ENCODE data around the gene SDK1.

SDK1 gene

DNA sequence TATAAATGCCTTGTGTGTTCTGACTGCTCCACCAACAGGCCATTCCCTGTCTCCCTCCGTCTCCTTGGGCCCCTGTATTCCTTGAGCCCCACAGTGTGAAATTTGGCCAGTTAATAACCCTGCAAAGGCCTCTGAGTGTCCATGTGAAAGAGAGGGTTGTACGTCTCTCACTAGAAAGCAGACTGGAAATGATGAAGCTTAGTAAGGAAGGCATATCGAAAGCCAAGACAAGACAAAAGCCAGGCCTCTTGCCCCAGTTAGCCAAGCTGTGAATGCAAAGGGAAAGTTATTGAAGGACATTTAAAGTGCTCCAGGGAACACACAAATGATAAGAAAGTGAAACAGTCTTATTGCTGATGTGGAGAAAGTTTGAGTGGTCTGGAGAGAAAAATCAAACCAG is 680.2 kb downstream of the SDK1 start:
- no peak for DNase-seq (ENCODE audit: low spot score)

DNA sequence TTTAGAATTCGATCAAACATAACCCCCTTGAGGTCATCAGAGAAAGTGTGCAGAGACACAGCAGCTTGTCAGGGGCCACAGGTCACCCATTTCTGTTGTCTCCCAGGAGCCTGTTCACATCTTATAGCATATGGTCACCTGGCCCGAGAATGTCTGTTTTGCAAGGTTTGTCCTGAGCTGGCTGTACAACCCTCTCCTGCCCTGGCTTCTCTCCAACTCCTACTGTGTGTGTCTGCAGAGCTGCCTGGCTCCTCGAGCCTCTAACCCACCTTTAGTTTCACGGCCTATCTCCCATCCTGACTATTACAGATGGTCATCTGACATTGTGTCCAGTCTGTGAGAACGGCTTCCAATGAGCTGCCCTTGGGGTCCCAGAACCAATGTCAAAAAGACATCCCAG is 683.4 kb downstream of the SDK1 start:
- no peak for DNase-seq (ENCODE audit: low spot score)

DNA sequence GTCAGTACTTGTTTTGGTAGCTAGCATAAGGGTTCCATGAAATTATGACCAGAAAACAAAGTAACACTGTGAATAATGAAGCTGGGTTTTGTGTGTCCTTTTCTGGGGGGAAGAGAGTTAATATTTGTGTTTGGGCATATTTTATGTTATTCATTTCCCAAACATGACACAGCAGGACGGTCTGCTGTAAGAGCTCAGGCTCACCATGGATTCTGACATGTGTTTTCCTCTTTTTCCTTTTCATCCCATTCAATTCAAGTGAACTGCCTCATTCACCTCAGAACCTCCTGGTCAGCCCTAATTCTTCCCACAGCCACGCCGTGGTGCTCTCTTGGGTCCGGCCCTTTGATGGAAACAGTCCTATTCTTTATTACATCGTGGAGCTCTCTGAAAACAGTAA is 685.9 kb downstream of the SDK1 start:
- DNase-seq (ENCODE audit: low spot score): no peak

DNA sequence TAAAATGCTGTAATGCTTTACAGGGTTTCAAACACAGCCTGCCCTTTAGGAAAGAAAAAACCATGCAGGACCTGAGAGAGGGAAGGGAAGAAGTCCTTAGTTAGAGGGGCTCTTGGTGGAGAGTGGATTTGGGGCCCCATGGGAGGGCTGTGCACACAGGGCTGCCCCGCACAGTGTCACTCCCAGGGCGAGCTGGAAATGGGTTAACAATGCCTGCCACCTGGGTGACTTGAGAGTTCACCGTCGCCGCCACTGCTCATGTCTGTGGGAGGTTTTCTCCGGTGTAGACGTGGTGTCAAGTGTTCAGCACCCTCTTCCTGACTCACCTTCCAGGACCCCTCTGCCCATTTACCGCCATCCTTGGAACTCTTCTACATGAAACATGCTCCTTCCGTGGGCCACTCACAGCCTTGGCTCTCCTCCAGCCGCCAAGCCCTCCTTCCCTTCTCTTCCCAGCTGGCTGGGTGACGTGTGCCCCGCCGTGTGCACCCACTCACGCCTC is 686.4 kb downstream of the SDK1 start:
- DNase-seq (ENCODE audit: low spot score): no peak

DNA sequence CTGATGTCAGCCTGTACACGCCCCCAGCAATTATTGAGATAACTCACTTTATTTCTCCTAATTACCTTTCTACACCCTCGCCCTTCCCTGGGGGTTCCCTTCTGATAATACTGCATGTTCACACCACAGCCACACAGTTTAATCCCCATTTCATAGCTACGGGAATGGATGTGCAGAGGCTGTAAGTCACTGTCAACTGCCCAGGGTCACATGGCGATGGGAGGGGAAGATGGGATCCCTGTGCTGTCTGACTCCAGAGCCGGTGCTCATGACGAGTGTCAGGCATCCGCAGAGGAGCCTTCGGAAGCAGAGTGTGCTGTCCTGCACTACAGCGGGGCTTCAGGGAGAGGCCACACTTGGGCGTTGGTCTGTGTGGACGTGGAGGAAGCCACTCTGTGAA is 688.7 kb downstream of the SDK1 start:
- DNase-seq (ENCODE audit: low spot score): no peak

DNA sequence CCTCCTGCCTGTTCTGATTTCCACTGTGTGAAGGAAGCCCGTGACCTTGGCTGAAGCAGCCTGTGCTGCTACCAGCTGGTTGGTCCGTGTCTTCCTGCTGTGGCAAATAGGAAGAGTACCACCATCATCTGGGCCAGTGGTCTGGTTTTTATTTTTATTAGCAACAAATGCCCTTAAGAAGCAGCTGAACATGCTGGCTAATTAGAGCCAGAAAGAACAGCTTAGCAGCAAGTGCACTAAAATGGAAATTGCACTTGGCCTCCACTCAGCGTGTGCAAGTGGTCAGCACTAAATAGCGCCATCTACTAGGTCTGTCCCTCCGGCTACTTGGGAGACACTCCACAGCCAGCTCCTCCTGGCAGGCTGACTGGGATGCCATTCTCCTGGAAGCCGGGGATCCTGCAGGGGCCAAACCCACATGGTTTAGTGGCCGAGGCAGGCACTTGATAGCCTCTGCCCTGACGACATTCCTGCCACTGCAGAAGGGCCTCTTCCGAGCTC is 690.7 kb downstream of the SDK1 start:
- no peak for DNase-seq (ENCODE audit: low spot score)

DNA sequence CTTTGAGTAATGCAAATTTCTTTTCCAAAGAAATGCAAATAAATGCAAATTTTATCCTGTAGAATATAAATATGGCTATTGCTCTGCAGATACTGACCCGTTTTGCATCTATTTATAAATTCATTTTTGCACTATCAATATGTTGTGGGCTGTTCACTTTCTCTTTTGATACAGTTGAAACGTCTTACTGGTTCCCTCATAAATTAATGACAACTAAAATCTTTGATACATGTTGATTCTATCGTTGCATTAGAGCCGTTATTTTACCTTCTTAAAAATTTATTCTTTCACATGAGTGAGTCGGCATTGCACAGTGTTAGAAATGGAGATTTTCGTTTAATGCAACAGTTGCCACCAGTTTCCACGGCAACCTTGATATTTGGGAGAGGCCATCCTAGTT is 691.8 kb downstream of the SDK1 start:
- DNase-seq (ENCODE audit: low spot score): no peak

DNA sequence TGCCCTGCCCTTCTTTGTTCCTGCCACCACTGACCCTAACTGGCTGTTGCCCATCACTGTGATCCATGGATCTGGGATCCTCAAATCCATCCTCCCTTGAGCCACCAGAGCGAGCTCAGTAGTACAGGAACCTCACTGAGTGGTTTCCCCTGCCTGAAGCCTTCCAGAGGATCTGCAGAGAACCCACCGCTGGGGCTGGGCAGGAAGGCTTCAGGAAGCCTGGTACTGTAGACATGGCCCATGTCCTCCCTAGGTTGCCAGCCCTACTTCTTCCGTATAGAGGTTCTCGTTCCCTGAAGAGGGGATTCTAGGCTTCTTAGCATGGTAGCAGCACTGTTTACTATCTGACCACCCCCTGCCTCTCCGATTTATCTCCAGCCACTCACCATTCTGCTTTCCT is 693.7 kb downstream of the SDK1 start:
- no peak for DNase-seq (ENCODE audit: low spot score)

DNA sequence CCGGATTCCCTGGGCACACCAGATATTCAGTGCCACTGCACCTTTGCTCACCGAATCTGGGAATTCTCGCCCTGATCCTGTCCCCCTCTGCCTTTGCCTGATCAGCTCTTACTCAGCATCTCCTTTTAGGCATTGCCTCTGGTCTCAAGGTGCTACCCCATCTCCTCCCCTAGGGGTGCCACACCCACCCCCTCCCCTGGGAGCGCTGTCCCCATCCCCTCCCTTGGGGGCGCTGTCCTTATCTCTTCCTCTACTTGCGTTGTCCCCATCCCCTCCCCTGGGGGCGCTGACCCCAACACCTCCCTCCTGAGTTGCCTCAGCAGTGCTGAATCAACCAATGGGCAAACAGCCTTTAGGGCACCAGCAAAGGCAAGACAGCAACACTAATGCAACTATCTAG is 694.1 kb downstream of the SDK1 start:
- DNase-seq (ENCODE audit: low spot score): no peak

DNA sequence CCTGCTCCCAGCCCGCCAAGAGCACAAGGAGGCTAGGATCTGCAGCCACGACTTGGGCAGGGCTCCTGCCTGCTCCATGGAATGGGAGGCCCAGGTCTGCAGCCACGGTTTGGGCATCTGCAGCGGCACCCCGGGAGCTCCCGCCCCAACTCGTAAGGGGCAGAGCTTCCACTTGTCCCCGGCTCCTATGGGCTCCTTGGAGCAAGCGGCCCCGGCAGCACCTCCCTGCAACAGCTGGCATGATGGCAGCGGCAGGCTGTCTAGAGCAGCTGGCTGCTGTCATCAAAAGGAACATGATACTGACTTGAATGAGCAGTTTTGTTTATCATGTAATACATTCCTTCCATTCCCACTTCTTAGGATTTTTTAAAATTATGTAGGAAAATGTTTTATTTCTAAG is 697.0 kb downstream of the SDK1 start:
- no peak for DNase-seq (ENCODE audit: low spot score)

DNA sequence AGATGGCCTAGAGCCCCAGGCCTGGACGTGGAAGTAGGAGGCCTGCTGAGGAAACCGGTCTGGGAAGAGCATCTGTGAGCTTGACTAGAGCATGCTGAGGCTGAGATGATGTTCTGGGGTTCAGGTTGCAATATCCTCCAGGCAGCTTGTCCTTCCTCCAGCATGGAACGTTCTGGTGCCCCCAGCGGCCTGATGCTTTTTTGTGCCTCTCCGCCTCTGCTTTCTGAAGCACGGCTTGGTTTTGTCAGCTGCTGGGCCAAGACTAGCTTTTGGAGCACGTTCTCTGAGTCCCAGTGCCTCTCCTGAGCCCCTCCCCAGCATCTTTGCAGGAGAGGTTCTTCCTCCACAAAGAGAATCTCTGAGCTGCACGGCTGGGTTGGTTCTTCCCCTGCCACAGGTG is 699.1 kb downstream of the SDK1 start:
- no peak for DNase-seq (ENCODE audit: low spot score)

DNA sequence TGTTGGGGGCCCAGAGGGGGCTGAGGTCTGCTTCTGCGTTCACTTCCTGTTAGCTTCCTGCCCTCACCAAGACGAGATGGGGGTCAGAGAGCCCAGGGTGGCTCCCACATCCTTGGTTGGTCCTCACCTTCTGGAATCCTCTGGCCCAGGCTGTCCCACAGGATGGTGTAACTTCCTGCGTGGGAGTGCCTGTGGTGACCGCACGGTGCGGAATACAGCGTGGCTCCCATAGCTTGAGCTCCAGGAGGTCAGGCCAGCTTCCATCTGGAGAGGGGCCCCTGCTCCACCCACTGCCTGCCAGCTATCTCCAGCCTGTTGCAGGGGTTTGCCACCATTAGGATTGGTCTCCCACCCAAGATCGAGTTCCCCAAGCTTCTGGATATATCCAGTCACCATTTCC is 699.9 kb downstream of the SDK1 start:
- no peak for DNase-seq (ENCODE audit: low spot score)

DNA sequence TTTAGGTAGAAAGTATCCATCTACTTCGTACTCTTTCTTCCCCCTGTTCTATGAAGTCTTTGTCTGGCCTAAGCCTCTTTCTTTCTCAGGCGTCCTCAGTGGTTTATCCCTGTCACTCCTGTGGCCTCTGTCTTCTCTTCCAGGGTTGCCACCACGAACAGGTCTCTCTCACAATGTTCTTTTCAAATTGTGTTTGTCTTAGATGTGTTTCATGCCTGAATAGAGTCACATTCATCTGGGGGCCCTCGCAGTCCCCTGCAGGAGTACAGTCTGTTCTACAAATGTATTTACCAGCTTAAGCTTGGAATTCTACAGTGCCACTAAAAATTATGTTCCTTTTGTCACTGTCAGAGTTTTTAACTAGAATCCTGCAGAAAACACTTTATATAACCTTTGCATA is 700.7 kb downstream of the SDK1 start:
- DNase-seq (ENCODE audit: low spot score): no peak

DNA sequence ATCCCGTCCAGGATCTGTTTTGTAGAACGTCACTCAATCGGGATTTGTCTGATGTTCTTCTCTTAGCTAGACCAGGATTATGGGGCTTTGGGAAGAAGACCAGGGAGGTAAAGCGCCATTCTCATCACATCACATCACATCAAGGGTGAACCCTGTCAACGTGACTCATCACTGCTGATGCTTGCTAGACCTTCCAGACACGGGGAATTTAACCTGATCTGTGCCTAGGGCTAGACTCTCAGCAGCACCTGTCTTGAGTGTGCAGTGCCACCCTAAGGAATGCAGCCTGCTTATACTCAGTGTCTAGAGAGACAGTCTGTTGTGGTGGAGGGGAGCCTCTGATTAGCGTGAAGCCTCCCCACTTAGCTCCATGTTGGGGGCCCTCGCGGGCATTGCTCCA is 702.5 kb downstream of the SDK1 start:
- no peak for DNase-seq (ENCODE audit: low spot score)

DNA sequence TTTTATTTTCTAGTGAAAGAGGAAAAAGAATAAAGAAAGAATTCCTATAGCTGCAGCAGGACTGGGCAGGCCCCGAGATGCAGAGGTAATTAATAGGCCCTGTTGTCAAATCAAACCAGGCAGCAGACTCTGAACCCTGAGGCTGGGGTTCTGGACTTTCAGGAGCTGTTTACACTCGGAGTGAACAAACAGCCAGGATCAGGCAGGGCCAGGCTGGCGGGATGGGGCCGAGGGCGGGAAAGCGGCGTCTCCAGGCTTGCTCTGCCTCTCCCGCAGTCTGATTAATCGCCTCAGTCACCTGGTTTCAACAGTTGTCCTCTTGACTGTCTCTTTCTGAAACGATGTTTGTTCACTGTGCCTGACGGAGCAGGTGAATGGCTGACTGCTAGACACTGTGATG is 705.6 kb downstream of the SDK1 start:
- DNase-seq (ENCODE audit: low spot score): no peak

DNA sequence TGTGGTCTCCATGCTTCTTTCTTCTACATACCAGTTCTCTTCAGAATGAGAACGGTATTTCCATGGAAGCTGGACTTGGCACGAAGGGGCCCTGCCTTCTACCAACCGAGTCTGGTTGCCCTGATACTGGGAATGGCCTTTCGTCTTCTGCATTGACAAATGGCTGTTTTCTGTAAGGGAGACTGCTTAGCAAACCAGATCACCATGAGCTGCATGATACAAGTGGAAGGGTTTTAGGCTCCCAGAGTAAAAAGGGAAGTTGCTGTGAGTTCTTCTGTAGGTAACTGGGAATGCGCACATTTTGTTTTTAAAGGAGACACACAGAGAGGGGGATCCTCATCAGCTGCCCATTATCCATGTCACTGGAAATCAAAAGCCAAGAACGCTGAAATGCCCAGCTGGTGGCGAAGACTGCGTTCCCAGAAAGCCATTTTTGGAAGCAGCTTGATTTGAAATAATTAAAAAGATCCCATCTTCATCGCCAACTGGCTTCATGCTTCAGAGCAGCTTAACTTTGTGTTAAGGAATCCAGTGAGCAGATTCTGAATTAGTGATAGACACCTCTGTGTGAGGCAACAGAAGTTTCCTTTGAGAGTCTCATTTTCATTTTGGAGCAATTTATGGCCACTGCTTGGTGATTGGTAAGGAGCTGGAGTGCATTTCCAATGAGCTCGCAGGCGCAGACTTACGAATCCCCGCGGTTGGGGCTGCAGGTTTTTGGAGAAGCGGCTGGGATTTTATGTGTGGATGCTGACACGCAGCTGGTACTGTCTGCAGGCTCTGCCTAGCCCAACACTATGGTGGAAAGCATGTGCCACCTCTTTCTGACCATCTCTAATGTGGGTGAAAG is 708.4 kb downstream of the SDK1 start:
- no peak for DNase-seq (ENCODE audit: low spot score)

DNA sequence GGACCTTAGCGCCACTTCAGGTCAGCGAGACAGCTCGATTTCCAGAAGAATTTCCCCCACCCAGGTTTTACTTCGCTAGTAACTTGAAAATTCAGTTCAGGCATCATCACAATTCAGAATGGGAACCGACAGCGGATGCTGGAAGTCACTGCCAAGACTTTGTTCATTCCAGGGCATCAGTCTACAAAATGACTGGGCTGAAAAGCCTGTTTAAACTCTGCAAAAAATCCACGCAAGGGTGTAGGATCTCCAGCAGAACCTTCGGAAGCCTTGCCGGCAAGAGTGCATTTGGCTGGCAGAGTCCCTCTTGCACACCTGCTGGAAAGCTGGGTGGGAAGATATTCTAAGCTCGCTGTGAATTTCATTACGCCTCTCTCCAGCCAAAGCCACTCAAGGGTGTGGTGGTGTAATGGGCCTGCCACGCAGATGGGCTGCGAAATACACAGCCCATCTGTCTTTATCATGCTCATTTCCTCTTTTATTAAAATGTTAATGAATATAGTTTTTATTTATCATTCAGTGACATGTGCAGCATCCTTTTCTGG is 709.1 kb downstream of the SDK1 start:
- DNase-seq (ENCODE audit: low spot score): no peak

DNA sequence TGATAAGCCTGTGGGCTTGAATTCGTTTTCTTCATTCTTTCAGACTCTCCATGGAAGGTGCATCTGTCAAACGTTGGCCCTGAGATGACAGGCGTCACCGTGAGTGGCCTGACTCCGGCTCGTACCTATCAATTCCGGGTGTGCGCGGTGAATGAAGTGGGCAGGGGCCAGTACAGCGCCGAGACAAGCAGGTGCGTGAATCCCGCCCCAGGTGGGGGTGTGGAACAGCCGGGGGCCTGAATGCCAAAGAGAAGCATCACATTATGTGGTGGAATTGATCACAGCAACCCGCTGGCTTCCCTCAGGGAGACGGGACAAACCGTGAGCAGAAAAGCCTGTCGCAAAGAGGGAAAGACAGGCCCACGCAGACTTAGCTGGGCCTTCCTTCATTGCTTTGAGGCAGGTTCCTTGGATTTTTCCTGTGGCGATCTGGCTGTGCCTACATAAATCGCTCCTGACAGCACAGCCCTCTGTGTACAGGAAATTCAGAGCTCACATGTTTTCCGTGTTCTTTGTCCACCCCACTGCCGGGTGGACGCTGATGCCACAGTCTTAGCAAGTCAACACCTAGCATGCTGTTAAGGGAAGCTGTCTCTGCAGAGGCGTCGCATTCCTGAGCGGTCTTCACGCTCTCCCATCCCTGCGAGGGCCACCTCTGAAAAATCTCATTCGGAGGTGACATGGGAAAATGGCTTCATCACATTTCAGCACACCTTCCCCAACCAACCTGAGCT is 710.0 kb downstream of the SDK1 start:
- DNase-seq (ENCODE audit: low spot score): no peak

DNA sequence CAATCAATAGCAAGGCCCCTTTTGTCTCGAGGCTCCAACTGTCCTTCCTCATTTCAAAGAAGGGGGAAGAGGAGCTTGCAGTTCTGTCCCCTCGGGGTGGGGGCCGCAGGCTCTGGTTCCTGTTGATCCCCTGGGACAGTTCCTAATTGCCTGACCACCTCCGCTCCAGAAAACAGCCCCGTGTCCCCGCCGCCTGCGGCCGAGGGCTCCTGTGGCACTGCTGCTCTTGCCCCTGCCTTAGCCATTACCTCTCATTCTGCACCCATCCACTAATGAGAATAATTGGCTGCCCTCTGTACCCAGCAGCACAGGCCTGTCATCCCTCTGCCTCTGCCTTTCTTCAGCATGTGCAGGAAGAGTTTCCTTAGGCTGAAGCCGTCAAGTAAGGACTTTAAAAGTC is 712.7 kb downstream of the SDK1 start:
- DNase-seq (ENCODE audit: low spot score): no peak

DNA sequence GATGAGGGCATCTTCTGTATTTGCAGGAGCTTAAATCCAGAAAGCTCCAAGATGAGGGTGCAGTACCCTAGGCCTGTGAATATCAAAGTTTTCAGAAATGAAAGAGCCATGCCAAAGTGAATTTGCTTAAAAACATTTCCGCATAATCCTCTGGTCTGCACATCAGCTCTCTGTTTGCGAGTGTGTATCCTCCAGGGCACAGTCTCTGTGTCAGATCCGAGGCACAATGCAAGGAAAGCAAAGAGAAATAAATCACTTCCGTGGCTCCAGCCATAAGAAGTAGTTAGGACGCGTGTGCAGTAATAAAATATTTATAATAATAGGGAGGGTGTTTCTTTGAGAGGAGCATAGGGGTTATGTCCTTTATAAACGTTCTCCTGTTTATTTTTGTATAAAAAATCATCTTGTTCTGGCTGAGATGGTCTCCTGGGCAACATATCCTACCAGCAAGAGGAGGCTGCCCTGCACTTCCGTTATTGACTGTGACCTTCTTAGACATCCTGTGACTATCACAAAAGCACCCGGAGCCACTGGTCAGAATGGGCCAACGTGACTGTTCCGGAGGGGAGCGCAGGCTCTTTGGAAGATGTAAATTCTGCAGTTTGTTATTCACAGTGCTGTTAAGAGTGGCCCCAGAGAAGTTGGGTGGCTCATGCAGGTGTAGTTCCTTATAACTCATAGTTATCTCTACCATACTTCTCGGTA is 713.4 kb downstream of the SDK1 start:
- no peak for DNase-seq (ENCODE audit: low spot score)

DNA sequence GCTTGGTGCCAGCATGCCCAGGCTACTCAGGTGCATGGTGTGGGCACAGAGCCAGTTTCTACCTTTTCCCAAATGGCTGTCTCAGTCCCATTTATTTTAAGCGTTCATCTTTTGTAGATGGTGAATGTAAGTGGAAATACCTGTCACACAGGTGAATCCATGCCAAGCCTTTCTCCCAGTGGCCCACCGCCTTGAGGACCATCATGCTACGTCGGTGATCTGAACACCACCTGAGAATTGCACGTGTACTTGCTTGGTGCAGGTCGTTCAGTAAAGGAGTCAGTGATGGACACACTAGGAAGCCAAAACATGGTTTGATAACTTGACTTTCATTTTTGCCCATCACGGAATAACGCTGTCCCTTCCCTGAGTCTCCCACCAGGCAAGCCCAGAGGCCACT is 714.3 kb downstream of the SDK1 start:
- DNase-seq (ENCODE audit: low spot score): no peak

DNA sequence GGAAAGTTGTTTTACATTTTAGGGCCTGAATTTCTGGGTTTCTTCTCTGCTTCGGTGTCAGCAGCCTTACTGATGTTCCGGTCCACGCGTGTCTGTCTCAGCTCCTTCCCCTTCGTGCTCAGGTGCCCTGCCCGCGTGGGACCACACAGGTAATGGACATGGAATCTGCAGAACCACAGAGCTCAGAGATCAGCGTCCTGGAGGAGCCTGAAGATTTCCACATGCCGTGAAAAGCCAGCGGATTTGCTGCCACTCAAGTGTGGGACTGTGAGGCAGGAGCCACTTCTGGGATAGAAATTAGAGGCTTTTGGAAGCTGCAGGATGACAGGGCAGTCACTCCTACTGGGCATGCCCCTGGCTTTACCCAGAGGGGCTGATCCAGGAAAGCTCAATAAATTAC is 714.9 kb downstream of the SDK1 start:
- no peak for DNase-seq (ENCODE audit: low spot score)

Data from hematopoietic multipotent progenitor cell treated with erythropoietin and hydrocortisone succinate and interleukin-3 and kit ligand, for 15 days (in vitro differentiated cells).